ENCODE measurements around the gene PHF13. TPM values are rescaled to one million over a fixed set of nuclear protein-coding genes. Genes with fewer than 3 reads are reported as not detected.
"Not testable (repeated sequence)": the region's sequence is repeated elsewhere in the genome, so short reads cannot be mapped to it uniquely, and the experiment has no call there.

Gene PHF13
- total RNA-seq, 1 donor from 2014 or later: 12.3 TPM

DNA sequence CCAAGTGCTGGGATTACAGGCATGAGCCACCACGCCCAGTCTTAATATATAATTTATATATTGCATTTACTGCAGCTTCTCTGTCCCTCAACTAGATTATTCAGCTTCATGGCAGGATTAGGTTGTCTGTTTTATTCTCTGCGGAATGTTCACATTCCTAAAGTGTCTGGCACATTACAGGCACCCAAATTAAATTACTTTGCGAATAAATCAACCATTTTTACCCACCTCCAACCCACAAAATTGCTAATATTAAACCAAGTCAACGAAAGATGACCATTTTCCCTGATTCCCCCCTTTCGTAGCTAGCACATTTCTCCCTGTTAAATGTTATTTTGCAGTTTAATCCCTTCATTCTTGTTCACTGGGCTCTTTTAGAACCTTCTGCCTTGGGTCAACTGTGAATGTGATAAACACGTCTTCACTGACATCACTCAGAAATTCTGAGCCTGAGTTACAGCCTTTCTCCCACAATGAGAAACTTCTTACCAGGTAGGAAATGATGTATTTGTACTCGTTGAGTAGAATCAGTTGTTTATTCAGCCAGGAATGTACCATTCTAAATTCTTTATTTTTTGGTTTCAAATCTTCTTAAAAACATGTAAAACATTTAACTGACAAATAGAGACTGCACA, 47.0 kb downstream of the PHF13 start:
- no peak for DNase-seq (ENCODE audit: low read depth, low spot score)

GRCh38 chr1:6662468-6662867, 48.9 kb downstream of the PHF13 start:
- not testable (repeated sequence) for DNase-seq (ENCODE audit: low read depth, low spot score)

DNA sequence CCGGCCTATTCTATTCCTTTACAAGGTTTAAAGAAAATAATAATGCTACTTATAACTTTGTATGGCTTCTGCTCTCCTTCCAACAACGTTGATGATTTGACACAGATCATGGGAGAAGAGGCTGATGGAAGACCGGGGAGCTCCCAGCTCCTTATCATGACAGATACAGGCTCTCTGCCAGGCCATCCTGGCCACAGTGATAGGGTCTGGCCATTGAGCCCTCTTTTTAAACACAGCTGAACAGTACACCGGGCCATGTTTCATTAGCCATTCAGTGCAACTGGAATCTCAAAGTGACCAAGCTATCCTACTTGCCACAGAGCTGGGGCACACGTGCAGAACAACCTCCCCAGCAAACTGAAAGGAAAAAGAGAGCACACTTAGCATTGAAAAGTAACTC, 53.2 kb downstream of the PHF13 start:
- DNase-seq (ENCODE audit: low read depth, low spot score): no peak

DNA sequence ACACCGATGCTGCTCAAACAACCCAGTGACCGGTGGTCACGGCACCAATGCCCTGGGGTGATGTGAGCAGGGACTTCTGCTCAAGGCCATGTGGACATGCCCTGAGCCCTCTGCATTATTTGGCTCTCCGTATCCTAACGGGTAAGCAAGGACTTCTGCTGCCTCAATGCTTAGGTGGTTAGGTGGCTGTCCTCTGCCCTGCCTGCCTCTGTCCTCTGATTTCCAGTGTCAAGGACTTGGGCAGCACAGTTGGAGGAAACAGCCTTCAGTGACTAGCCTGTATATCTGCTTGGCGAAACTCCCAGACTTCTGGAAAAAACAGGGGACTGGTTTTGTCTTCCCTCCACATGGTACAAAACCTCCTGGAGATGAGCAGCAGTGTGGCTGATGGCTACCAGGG, 53.6 kb downstream of the PHF13 start:
- no peak for DNase-seq (ENCODE audit: low read depth, low spot score)

DNA sequence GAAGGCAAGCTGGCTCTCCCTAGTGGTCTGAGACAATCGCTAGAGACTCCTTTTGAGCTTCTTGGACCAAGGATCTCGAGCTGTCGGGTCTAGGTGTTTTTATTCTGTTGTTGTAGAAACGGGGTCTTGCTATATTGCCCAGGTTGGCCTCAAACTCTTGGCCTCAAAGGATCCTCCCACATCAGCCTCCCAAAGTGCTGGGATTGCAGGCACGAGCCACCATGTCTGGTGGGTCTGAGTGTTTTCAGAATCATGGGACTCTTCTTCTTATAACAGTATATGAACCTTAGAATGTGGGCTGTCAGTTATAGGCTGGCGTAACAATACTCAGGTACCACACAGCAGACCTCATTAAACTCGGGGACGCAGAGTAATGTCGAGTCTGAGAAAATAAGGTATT, 55.0 kb downstream of the PHF13 start:
- DNase-seq (ENCODE audit: low read depth, low spot score): no peak

DNA sequence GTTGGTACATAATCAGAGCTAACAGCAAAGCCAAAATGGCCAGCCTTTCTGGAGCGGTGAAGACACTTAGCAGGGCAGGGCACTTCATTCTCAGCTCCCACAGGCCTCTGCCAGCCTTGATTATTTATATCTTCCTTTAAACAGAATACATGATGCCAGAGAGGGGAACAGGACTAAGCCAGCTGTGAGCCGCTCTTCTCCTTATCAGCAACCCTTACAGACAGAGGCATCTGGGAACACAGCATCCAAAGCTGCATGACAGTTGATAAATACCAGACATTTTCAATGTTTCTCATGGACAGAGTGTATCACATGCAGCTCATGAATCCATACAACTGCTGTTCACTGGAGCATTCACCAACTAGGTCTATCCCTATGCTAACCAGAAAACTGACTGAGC, 59.0 kb downstream of the PHF13 start:
- no peak for DNase-seq (ENCODE audit: low read depth, low spot score)

Other genes starting within 250 kb of the PHF13 start
- 57.1 and 69.0 TPM in 2 replicates for gene ACOT7, start 220.0 kb upstream of the PHF13 start, total RNA-seq
- 18.8 and 38.6 TPM in 2 replicates for gene HES2, start 193.8 kb upstream of the PHF13 start, total RNA-seq
- 0.79 and 0.81 TPM in 2 replicates for gene ESPN, start 189.0 kb upstream of the PHF13 start, total RNA-seq
- 8.4 and 8.8 TPM in 2 replicates for gene TNFRSF25, start 147.6 kb upstream of the PHF13 start, total RNA-seq
- gene PLEKHG5, start 122.1 kb upstream of the PHF13 start, total RNA-seq: 28.0 and 41.3 TPM in 2 replicates
- gene NOL9, start 59.2 kb upstream of the PHF13 start, total RNA-seq: 22.2 and 34.1 TPM in 2 replicates
- gene TAS1R1, start 58.4 kb upstream of the PHF13 start, total RNA-seq: 0.07 TPM in 1 of 2 replicates, not detected in the other
- 13.3 and 14.0 TPM in 2 replicates for gene ZBTB48, start 33.7 kb upstream of the PHF13 start, total RNA-seq
- 24.1 and 25.3 TPM in 2 replicates for gene KLHL21, start 10.9 kb upstream of the PHF13 start, total RNA-seq
- gene THAP3, start 11.1 kb downstream of the PHF13 start, total RNA-seq: 17.5 and 25.0 TPM in 2 replicates
- 46.3 and 70.1 TPM in 2 replicates for gene DNAJC11, start 88.1 kb downstream of the PHF13 start, total RNA-seq
- gene CAMTA1, start 171.7 kb downstream of the PHF13 start, total RNA-seq: 36.7 and 54.0 TPM in 2 replicates